ENCODE measurements around the gene MTA2.
"Not testable (repeated sequence)": the region's sequence is repeated elsewhere in the genome, so short reads cannot be mapped to it uniquely, and the experiment has no call there.

The MTA2 gene

DNA sequence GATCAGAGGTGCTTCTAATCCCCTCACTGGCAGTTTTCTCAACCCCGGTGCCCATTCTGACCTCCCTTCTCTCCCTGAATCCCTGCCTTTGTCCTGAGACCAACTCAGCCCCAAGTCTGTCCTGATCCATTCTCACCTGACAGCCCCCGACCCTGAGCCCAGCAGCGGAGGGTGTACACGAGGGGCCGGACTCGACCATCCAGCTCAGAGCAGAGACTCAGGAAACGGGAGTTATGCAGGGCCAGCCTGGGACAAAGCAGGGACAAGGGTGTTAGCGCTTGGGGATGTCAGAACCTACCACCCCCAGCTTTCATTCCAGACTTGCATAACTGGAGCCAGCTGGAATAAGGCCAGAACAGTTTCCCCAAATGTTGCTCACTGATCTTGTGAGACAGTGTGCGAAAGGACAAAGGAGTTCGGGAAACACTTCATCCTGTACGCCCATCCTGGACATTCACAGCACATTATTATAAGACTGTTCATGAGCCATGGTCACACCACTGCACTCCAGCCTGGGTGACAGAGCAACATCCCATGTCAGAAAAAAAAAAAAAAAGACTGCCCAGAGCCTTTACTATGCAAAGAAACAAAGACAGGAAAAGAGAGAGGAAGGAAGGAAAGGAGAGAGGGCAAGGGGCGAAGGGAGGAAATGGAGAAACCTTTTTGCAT lies 24.5 kb downstream of the MTA2 start:
- H3K9ac ChIP-seq (ENCODE audit: low read depth in 1 of 2, low read length in 2 of 2): no peak overlapping the region
- H3K27ac ChIP-seq (ENCODE audit: low read depth in 2 of 2, low read length in 2 of 2): peak overlapping the region; percentile 41 to 53
- H3K27me3 ChIP-seq (ENCODE audit: control insufficient read depth in 2 of 2, insufficient read depth in 2 of 2, low read length in 2 of 2): no peaks in the 10 kb centered on the region
- no peak overlapping the region for H3K4me3 ChIP-seq (ENCODE audit: low read length in 2 of 2)
- H3K9me3 ChIP-seq (ENCODE audit: control insufficient read depth in 2 of 2, low read length in 2 of 2): no peaks in the 10 kb centered on the region
- H3K36me3 ChIP-seq (ENCODE audit: control insufficient read depth in 2 of 2, insufficient read depth in 2 of 2, low read length in 2 of 2): peaks cover 15 to 35% of the 10 kb centered on the region in 2 donors
- H3K4me1 ChIP-seq (ENCODE audit: control insufficient read depth in 2 of 2, insufficient read depth in 2 of 2, low read length in 2 of 2): peaks cover 23 to 26% of the 10 kb centered on the region in 2 donors

DNA sequence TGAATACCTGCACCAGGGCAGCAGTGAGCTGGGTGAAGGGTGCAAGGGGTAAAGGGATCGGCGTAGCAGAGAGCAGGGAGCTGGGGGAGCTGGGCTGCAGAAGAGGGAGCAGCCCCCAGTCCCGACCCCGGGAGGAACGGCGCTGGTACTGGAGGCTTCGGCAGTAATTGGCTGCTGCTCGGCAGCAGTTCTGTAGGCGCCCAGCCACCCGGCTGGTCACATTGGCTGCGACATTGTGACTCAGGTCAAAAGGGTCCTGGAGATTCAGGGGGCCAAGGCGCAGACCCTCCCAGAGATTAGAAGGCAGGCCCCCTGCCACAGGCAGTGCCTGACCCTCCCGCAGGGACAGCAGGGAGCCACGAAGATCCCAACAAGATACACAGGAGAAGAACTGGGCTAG lies 25.8 kb downstream of the MTA2 start:
- Histone ChIP-seq H3K27ac (ENCODE audit: low read depth in 2 of 2, low read length in 2 of 2) (peak overlapping the region in 1 of 2 donors; percentile 93), H3K9me3 (ENCODE audit: control insufficient read depth in 2 of 2, low read length in 2 of 2) (no peaks in the 10 kb centered on the region), H3K9ac (ENCODE audit: low read depth in 1 of 2, low read length in 2 of 2) (peak overlapping the region; percentile 95)

DNA sequence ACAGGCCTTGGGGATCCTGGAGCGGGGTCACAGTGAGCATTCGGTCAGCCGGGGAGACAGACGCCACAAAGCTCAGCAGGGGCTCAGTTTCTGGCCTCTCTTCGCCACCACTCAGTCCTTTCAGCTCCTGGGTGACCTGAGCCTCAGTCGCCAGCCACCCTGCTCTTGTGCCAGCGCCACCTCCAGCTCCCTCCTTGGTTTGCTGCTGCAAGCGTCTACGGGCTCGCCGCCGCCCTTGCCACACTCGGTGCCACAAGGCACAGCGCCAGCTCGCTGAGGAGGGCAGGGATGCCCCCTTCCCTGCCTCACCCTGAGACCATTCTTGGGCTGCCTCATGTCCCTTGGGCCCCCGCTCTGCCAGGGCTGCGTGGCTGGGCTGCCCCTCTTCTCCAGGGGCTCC lies 26.5 kb downstream of the MTA2 start:
- Histone ChIP-seq H3K27me3 (ENCODE audit: control insufficient read depth in 2 of 2, insufficient read depth in 2 of 2, low read length in 2 of 2) (no peaks in the 10 kb centered on the region), H3K9ac (ENCODE audit: low read depth in 1 of 2, low read length in 2 of 2) (peak overlapping the region; percentile 95), H3K4me3 (ENCODE audit: low read length in 2 of 2) (peak overlapping the region; percentile 71 to 93), H3K4me1 (ENCODE audit: control insufficient read depth in 2 of 2, insufficient read depth in 2 of 2, low read length in 2 of 2) (peaks cover 26 to 27% of the 10 kb centered on the region in 2 donors), H3K36me3 (ENCODE audit: control insufficient read depth in 2 of 2, insufficient read depth in 2 of 2, low read length in 2 of 2) (peaks cover 26 to 41% of the 10 kb centered on the region in 2 donors), H3K9me3 (ENCODE audit: control insufficient read depth in 2 of 2, low read length in 2 of 2) (no peaks in the 10 kb centered on the region), H3K27ac (ENCODE audit: low read depth in 2 of 2, low read length in 2 of 2) (peak overlapping the region; percentile 91 to 93)

More for the DNA sequence above, 25.8 kb downstream of the MTA2 start:
- H3K4me3 ChIP-seq (ENCODE audit: low read length in 2 of 2): peak overlapping the region in 1 of 2 donors; percentile 93
- H3K4me1 ChIP-seq (ENCODE audit: control insufficient read depth in 2 of 2, insufficient read depth in 2 of 2, low read length in 2 of 2): peaks cover 26 to 27% of the 10 kb centered on the region in 2 donors
- H3K36me3 ChIP-seq (ENCODE audit: control insufficient read depth in 2 of 2, insufficient read depth in 2 of 2, low read length in 2 of 2): peaks cover 22 to 38% of the 10 kb centered on the region in 2 donors
- H3K27me3 ChIP-seq (ENCODE audit: control insufficient read depth in 2 of 2, insufficient read depth in 2 of 2, low read length in 2 of 2): no peaks in the 10 kb centered on the region

DNA sequence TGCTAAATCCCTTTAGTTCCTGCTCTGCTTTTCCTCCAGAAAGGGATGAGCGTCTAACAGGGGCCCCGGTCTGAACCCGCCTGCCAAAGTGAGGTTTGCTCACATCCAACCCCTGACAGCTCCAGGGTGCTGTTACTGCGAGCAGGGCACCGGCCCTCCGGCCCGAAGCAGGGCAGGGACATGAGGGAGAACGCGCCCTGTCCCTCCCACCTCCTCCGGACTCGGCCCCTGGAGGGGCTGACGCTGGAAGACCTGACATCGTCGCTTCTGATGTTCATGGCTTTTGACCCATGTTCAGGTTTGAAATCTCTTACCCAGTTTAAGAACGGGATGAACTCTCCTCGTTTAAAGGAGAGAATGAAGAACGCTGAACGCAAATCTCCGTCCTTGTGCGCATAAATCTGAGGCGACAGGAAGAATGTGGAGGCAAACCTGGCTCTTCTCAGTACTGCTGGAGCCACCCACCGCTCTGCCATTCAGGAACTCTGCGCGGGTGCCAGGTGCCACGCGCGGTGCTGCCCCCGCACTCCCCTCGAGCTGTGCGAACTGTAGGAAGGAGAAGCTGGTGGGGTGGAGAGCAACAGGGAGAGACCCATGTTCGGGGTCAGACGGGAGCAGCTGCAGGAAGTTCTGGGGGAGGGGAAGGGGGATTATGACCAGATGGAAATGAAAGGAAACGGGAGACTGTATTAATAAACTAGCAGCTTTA lies 27.1 kb downstream of the MTA2 start:
- peaks cover 31 to 41% of the 10 kb centered on the region in 2 donors for H3K36me3 ChIP-seq (ENCODE audit: control insufficient read depth in 2 of 2, insufficient read depth in 2 of 2, low read length in 2 of 2)
- H3K4me3 ChIP-seq (ENCODE audit: low read length in 2 of 2): peak overlapping the region; percentile 71 to 93
- H3K27me3 ChIP-seq (ENCODE audit: control insufficient read depth in 2 of 2, insufficient read depth in 2 of 2, low read length in 2 of 2): no peaks in the 10 kb centered on the region
- H3K9ac ChIP-seq (ENCODE audit: low read depth in 1 of 2, low read length in 2 of 2): peak overlapping the region; percentile 95
- H3K9me3 ChIP-seq (ENCODE audit: control insufficient read depth in 2 of 2, low read length in 2 of 2): no peaks in the 10 kb centered on the region
- peak overlapping the region; percentile 91 to 93 for H3K27ac ChIP-seq (ENCODE audit: low read depth in 2 of 2, low read length in 2 of 2)
- peaks cover 26 to 27% of the 10 kb centered on the region in 2 donors for H3K4me1 ChIP-seq (ENCODE audit: control insufficient read depth in 2 of 2, insufficient read depth in 2 of 2, low read length in 2 of 2)

DNA sequence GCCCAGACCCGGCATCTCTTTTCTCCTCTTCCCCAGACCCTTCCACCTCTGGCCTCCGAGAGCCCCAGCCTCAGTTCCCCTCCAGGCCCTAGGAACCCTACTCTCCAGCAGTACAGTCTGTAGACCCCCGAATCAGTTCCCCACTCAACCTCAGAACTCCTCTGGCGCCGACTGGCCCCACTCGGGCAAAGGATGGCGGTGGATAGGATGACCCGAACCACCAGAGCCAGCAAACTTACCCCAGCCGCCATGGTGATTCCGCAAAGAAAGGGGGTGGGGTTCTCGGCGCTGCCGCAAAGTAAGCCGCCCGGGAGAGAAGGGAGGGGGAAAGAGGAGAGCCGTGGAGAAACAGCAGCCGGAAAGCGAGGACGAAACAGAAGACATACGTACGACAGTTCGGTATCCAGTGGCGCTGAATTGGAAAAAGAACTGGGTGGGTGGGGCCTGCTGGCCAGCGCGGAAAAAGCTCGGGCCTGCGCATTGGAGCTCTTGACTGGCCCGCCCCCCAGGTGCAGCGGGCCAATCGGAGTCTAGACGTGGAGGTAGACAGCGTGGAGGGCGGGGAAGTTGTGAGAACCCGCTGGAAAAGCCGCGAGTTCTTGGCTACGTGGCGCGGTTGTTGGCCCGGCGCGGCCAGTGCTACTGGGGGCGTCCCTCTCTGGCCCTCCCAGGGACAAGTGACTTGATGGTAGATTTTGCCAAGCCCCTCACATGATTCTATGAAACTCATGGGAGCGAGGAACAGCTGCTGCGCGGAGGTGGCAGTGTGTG lies 27.9 kb downstream of the MTA2 start, which contains the start of gene EEF1G:
TSS of gene EEF1G (minus strand) at position 300 of the 771 bp plus-strand sequence. CDS start at position 251, 49 bp downstream.
- Histone ChIP-seq H3K9ac (ENCODE audit: low read depth in 1 of 2, low read length in 2 of 2) (peak within 1 kb of the TSS; percentile 95), H3K4me1 (ENCODE audit: control insufficient read depth in 2 of 2, insufficient read depth in 2 of 2, low read length in 2 of 2) (peaks cover 26 to 27% of the 10 kb centered on the region in 2 donors), H3K36me3 (ENCODE audit: control insufficient read depth in 2 of 2, insufficient read depth in 2 of 2, low read length in 2 of 2) (peaks cover 31 to 46% of the 10 kb centered on the region in 2 donors), H3K9me3 (ENCODE audit: control insufficient read depth in 2 of 2, low read length in 2 of 2) (no peaks in the 10 kb centered on the region), H3K4me3 (ENCODE audit: low read length in 2 of 2) (peak within 1 kb of the TSS; percentile 71 to 97), H3K27ac (ENCODE audit: low read depth in 2 of 2, low read length in 2 of 2) (peak within 1 kb of the TSS; percentile 91 to 93), H3K27me3 (ENCODE audit: control insufficient read depth in 2 of 2, insufficient read depth in 2 of 2, low read length in 2 of 2) (no peaks in the 10 kb centered on the region)

DNA sequence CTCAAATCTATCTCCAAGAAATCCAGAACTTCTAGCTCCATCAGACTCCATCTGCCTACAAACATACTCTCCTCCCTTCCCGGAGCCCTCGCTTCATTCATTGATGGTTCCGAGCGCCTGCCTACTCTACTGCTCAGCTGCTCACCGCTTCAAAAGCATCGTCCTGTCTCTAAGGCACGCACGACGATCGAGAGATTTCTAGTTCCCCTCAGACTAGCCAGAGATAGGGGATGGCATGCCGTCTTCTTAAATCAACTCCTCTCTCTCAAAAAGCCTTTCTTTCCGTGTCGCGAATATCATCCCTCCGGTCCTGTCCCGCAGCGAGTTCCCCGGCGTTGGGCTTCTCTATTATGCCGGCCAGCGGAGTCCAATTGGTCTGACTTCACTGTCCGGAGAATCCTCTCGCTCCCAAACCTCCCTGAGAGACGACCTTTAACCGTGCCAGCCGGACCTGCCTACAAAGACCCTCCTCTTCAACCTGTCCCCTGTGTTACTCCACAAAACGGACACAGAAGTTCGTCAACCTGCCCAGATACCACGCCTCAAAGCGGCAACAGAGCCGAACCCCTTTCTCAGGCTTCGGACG lies 28.6 kb downstream of the MTA2 start:
- Histone ChIP-seq H3K27ac (ENCODE audit: low read depth in 2 of 2, low read length in 2 of 2) (peak overlapping the region; percentile 59 to 80), H3K36me3 (ENCODE audit: control insufficient read depth in 2 of 2, insufficient read depth in 2 of 2, low read length in 2 of 2) (peaks cover 27 to 40% of the 10 kb centered on the region in 2 donors), H3K9me3 (ENCODE audit: control insufficient read depth in 2 of 2, low read length in 2 of 2) (no peaks in the 10 kb centered on the region), H3K4me1 (ENCODE audit: control insufficient read depth in 2 of 2, insufficient read depth in 2 of 2, low read length in 2 of 2) (peaks cover 26 to 27% of the 10 kb centered on the region in 2 donors), H3K4me3 (ENCODE audit: low read length in 2 of 2) (peak overlapping the region; percentile 71 to 97), H3K9ac (ENCODE audit: low read depth in 1 of 2, low read length in 2 of 2) (peak overlapping the region; percentile 78 to 95), H3K27me3 (ENCODE audit: control insufficient read depth in 2 of 2, insufficient read depth in 2 of 2, low read length in 2 of 2) (no peaks in the 10 kb centered on the region)

DNA sequence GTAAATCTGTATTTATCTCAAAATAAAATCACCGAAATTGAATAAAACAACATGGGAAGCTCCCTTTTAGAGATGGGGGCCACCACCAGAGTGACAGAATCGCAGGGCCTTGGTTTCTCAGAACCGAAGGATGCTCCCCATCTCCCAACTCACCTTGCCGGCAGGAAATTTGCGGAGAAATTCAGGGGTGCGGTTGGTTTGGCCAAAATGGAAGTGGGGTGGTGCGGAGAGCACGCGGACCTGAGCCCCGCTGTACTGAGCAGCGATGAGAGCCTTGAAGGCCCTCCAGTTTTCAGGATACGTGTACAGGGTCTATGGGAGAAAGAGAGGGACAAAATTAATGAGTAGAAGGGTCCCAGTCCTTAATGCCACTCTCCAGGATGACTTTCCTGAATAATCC lies 29.2 kb downstream of the MTA2 start:
- Histone ChIP-seq H3K4me3 (ENCODE audit: low read length in 2 of 2) (peak overlapping the region in 1 of 2 donors; percentile 97), H3K27ac (ENCODE audit: low read depth in 2 of 2, low read length in 2 of 2) (no peak overlapping the region), H3K36me3 (ENCODE audit: control insufficient read depth in 2 of 2, insufficient read depth in 2 of 2, low read length in 2 of 2) (peaks cover 24 to 39% of the 10 kb centered on the region in 2 donors), H3K27me3 (ENCODE audit: control insufficient read depth in 2 of 2, insufficient read depth in 2 of 2, low read length in 2 of 2) (no peaks in the 10 kb centered on the region), H3K9ac (ENCODE audit: low read depth in 1 of 2, low read length in 2 of 2) (peak overlapping the region; percentile 78 to 95), H3K9me3 (ENCODE audit: control insufficient read depth in 2 of 2, low read length in 2 of 2) (no peaks in the 10 kb centered on the region), H3K4me1 (ENCODE audit: control insufficient read depth in 2 of 2, insufficient read depth in 2 of 2, low read length in 2 of 2) (peaks cover 26 to 27% of the 10 kb centered on the region in 2 donors)

DNA sequence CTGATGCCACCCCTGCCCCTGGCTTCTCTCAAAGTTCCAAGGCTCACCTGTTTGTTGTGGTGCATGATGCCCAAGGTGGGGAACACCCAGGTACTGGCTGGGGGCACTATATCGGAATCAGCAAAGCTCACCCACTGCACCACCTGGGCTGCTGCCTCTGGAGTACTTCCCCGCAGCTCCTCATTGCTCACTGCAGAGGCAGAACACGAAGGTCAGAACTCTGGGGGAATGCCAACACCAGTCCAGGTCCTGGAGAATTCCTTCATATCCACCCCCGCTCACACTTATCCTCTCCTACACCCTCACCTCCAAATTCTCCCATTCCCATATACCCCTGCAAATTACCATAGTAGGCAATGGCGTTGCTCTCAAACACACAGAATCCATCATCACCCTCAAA lies 30.2 kb downstream of the MTA2 start:
- not testable (repeated sequence) for H3K27ac ChIP-seq (ENCODE audit: low read depth in 2 of 2, low read length in 2 of 2); H3K4me3 ChIP-seq (ENCODE audit: low read length in 2 of 2); H3K9ac ChIP-seq (ENCODE audit: low read depth in 1 of 2, low read length in 2 of 2); H3K27me3 ChIP-seq (ENCODE audit: control insufficient read depth in 2 of 2, insufficient read depth in 2 of 2, low read length in 2 of 2); H3K9me3 ChIP-seq (ENCODE audit: control insufficient read depth in 2 of 2, low read length in 2 of 2)
- H3K4me1 ChIP-seq (ENCODE audit: control insufficient read depth in 2 of 2, insufficient read depth in 2 of 2, low read length in 2 of 2): peaks cover 22 to 27% of the 10 kb centered on the region in 2 donors
- peaks cover 32 to 43% of the 10 kb centered on the region in 2 donors for H3K36me3 ChIP-seq (ENCODE audit: control insufficient read depth in 2 of 2, insufficient read depth in 2 of 2, low read length in 2 of 2)

DNA sequence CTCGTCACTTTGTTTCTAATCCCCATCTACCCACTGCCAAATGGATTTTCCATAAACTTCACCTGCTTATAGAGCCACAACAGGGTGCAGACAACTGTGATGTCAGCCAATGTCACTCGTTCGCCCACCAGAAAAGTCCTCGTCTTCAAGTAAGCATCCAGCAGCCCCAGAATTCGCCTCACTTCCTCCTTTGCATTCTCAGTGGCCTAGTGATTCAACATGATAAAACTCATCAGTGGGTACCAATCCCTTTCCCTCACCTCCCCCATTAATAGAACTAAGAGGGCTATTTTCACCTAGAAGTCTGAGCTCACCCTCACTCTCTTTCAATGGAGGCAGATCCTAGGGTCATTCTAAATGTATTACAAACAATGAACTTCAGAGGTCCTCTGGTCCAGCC lies 30.8 kb downstream of the MTA2 start:
- H3K4me3 ChIP-seq (ENCODE audit: low read length in 2 of 2); H3K27me3 ChIP-seq (ENCODE audit: control insufficient read depth in 2 of 2, insufficient read depth in 2 of 2, low read length in 2 of 2); H3K9ac ChIP-seq (ENCODE audit: low read depth in 1 of 2, low read length in 2 of 2); H3K27ac ChIP-seq (ENCODE audit: low read depth in 2 of 2, low read length in 2 of 2); H3K9me3 ChIP-seq (ENCODE audit: control insufficient read depth in 2 of 2, low read length in 2 of 2): not testable (repeated sequence)
- Histone ChIP-seq H3K36me3 (ENCODE audit: control insufficient read depth in 2 of 2, insufficient read depth in 2 of 2, low read length in 2 of 2) (peaks cover 38 to 44% of the 10 kb centered on the region in 2 donors), H3K4me1 (ENCODE audit: control insufficient read depth in 2 of 2, insufficient read depth in 2 of 2, low read length in 2 of 2) (peaks cover 22 to 27% of the 10 kb centered on the region in 2 donors)

All from mucosa of rectum (tissue), 2 donors.